ENCODE measurements around the gene PTHLH.

The PTHLH gene

GRCh38 chr12:27951898-27952297 lies 20.6 kb downstream of the PTHLH start:
- Histone ChIP-seq H3K4me1 (ENCODE audit: control insufficient read depth in 1 of 2, insufficient read depth in 2 of 2, low read length in 2 of 2) (no peaks in the 10 kb centered on the region), H3K9me3 (ENCODE audit: control insufficient read depth in 1 of 2, low read length in 2 of 2) (no peaks in the 10 kb centered on the region), H3K36me3 (ENCODE audit: control insufficient read depth in 1 of 2, insufficient read depth in 2 of 2, low read length in 2 of 2) (no peaks in the 10 kb centered on the region), H3K4me3 (ENCODE audit: low read depth in 1 of 2, low read length in 2 of 2) (no peak overlapping the region), H3K27ac (ENCODE audit: low read depth, low read length) (no peak overlapping the region), H3K9ac (ENCODE audit: low read depth in 1 of 2, low read length in 2 of 2) (no peak overlapping the region), H3K27me3 (ENCODE audit: control insufficient read depth in 1 of 2, insufficient read depth in 2 of 2, low read length in 2 of 2) (peaks cover 0 to 4% of the 10 kb centered on the region in 2 donors)

- Histone ChIP-seq H3K9ac (ENCODE audit: low read depth in 1 of 2, low read length in 2 of 2) (no peak overlapping the region), H3K9me3 (ENCODE audit: control insufficient read depth in 1 of 2, low read length in 2 of 2) (no peaks in the 10 kb centered on the region), H3K36me3 (ENCODE audit: control insufficient read depth in 1 of 2, insufficient read depth in 2 of 2, low read length in 2 of 2) (no peaks in the 10 kb centered on the region), H3K27me3 (ENCODE audit: control insufficient read depth in 1 of 2, insufficient read depth in 2 of 2, low read length in 2 of 2) (no peaks in the 10 kb centered on the region), H3K4me3 (ENCODE audit: low read depth in 1 of 2, low read length in 2 of 2) (no peak overlapping the region), H3K4me1 (ENCODE audit: control insufficient read depth in 1 of 2, insufficient read depth in 2 of 2, low read length in 2 of 2) (no peaks in the 10 kb centered on the region), H3K27ac (ENCODE audit: low read depth, low read length) (no peak overlapping the region)
Measured at GRCh38 chr12:27946421-27946820, 26.1 kb downstream of the PTHLH start.

- Histone ChIP-seq H3K9me3 (ENCODE audit: control insufficient read depth in 1 of 2, low read length in 2 of 2) (no peaks in the 10 kb centered on the region), H3K27me3 (ENCODE audit: control insufficient read depth in 1 of 2, insufficient read depth in 2 of 2, low read length in 2 of 2) (no peaks in the 10 kb centered on the region), H3K36me3 (ENCODE audit: control insufficient read depth in 1 of 2, insufficient read depth in 2 of 2, low read length in 2 of 2) (no peaks in the 10 kb centered on the region), H3K9ac (ENCODE audit: low read depth in 1 of 2, low read length in 2 of 2) (no peak overlapping the region), H3K4me3 (ENCODE audit: low read depth in 1 of 2, low read length in 2 of 2) (no peak overlapping the region), H3K27ac (ENCODE audit: low read depth, low read length) (no peak overlapping the region), H3K4me1 (ENCODE audit: control insufficient read depth in 1 of 2, insufficient read depth in 2 of 2, low read length in 2 of 2) (no peaks in the 10 kb centered on the region)
Measured at GRCh38 chr12:27940756-27941402, 31.7 kb downstream of the PTHLH start.

GRCh38 chr12:27940245-27940644 lies 32.3 kb downstream of the PTHLH start:
- H3K36me3 ChIP-seq (ENCODE audit: control insufficient read depth in 1 of 2, insufficient read depth in 2 of 2, low read length in 2 of 2) = no peaks in the 10 kb centered on the region
- H3K9me3 ChIP-seq (ENCODE audit: control insufficient read depth in 1 of 2, low read length in 2 of 2) = no peaks in the 10 kb centered on the region
- H3K9ac ChIP-seq (ENCODE audit: low read depth in 1 of 2, low read length in 2 of 2) = no peak overlapping the region
- no peaks in the 10 kb centered on the region for H3K4me1 ChIP-seq (ENCODE audit: control insufficient read depth in 1 of 2, insufficient read depth in 2 of 2, low read length in 2 of 2)
- H3K4me3 ChIP-seq (ENCODE audit: low read depth in 1 of 2, low read length in 2 of 2) = no peak overlapping the region
- H3K27ac ChIP-seq (ENCODE audit: low read depth, low read length) = no peak overlapping the region
- H3K27me3 ChIP-seq (ENCODE audit: control insufficient read depth in 1 of 2, insufficient read depth in 2 of 2, low read length in 2 of 2) = no peaks in the 10 kb centered on the region

GRCh38 chr12:27937768-27938167 lies 34.8 kb downstream of the PTHLH start:
- Histone ChIP-seq H3K27ac (ENCODE audit: low read depth, low read length) (no peak overlapping the region), H3K36me3 (ENCODE audit: control insufficient read depth in 1 of 2, insufficient read depth in 2 of 2, low read length in 2 of 2) (no peaks in the 10 kb centered on the region), H3K27me3 (ENCODE audit: control insufficient read depth in 1 of 2, insufficient read depth in 2 of 2, low read length in 2 of 2) (no peaks in the 10 kb centered on the region), H3K4me3 (ENCODE audit: low read depth in 1 of 2, low read length in 2 of 2) (no peak overlapping the region), H3K9ac (ENCODE audit: low read depth in 1 of 2, low read length in 2 of 2) (no peak overlapping the region), H3K9me3 (ENCODE audit: control insufficient read depth in 1 of 2, low read length in 2 of 2) (no peaks in the 10 kb centered on the region), H3K4me1 (ENCODE audit: control insufficient read depth in 1 of 2, insufficient read depth in 2 of 2, low read length in 2 of 2) (no peaks in the 10 kb centered on the region)

- H3K4me3 ChIP-seq (ENCODE audit: low read depth in 1 of 2, low read length in 2 of 2) = no peak overlapping the region
- H3K27ac ChIP-seq (ENCODE audit: low read depth, low read length) = no peak overlapping the region
- H3K4me1 ChIP-seq (ENCODE audit: control insufficient read depth in 1 of 2, insufficient read depth in 2 of 2, low read length in 2 of 2) = no peaks in the 10 kb centered on the region
- no peak overlapping the region for H3K9ac ChIP-seq (ENCODE audit: low read depth in 1 of 2, low read length in 2 of 2)
- no peaks in the 10 kb centered on the region for H3K27me3 ChIP-seq (ENCODE audit: control insufficient read depth in 1 of 2, insufficient read depth in 2 of 2, low read length in 2 of 2)
- H3K36me3 ChIP-seq (ENCODE audit: control insufficient read depth in 1 of 2, insufficient read depth in 2 of 2, low read length in 2 of 2) = no peaks in the 10 kb centered on the region
- no peaks in the 10 kb centered on the region for H3K9me3 ChIP-seq (ENCODE audit: control insufficient read depth in 1 of 2, low read length in 2 of 2)
Measured at GRCh38 chr12:27936196-27936595, 36.3 kb downstream of the PTHLH start.

- Histone ChIP-seq H3K27me3 (ENCODE audit: control insufficient read depth in 1 of 2, insufficient read depth in 2 of 2, low read length in 2 of 2) (no peaks in the 10 kb centered on the region), H3K4me3 (ENCODE audit: low read depth in 1 of 2, low read length in 2 of 2) (no peak overlapping the region), H3K4me1 (ENCODE audit: control insufficient read depth in 1 of 2, insufficient read depth in 2 of 2, low read length in 2 of 2) (no peaks in the 10 kb centered on the region), H3K36me3 (ENCODE audit: control insufficient read depth in 1 of 2, insufficient read depth in 2 of 2, low read length in 2 of 2) (no peaks in the 10 kb centered on the region), H3K9ac (ENCODE audit: low read depth in 1 of 2, low read length in 2 of 2) (no peak overlapping the region), H3K27ac (ENCODE audit: low read depth, low read length) (no peak overlapping the region), H3K9me3 (ENCODE audit: control insufficient read depth in 1 of 2, low read length in 2 of 2) (no peaks in the 10 kb centered on the region)
Measured at GRCh38 chr12:27934276-27934675, 38.3 kb downstream of the PTHLH start.

GRCh38 chr12:27931390-27931789 lies 41.1 kb downstream of the PTHLH start:
- no peaks in the 10 kb centered on the region for H3K27me3 ChIP-seq (ENCODE audit: control insufficient read depth in 1 of 2, insufficient read depth in 2 of 2, low read length in 2 of 2)
- H3K36me3 ChIP-seq (ENCODE audit: control insufficient read depth in 1 of 2, insufficient read depth in 2 of 2, low read length in 2 of 2) = no peaks in the 10 kb centered on the region
- no peaks in the 10 kb centered on the region for H3K9me3 ChIP-seq (ENCODE audit: control insufficient read depth in 1 of 2, low read length in 2 of 2)
- no peak overlapping the region for H3K27ac ChIP-seq (ENCODE audit: low read depth, low read length)
- H3K9ac ChIP-seq (ENCODE audit: low read depth in 1 of 2, low read length in 2 of 2) = no peak overlapping the region
- no peak overlapping the region for H3K4me3 ChIP-seq (ENCODE audit: low read depth in 1 of 2, low read length in 2 of 2)
- no peaks in the 10 kb centered on the region for H3K4me1 ChIP-seq (ENCODE audit: control insufficient read depth in 1 of 2, insufficient read depth in 2 of 2, low read length in 2 of 2)

- Histone ChIP-seq H3K9ac (ENCODE audit: low read depth in 1 of 2, low read length in 2 of 2) (no peak overlapping the region), H3K9me3 (ENCODE audit: control insufficient read depth in 1 of 2, low read length in 2 of 2) (no peaks in the 10 kb centered on the region), H3K4me1 (ENCODE audit: control insufficient read depth in 1 of 2, insufficient read depth in 2 of 2, low read length in 2 of 2) (no peaks in the 10 kb centered on the region), H3K36me3 (ENCODE audit: control insufficient read depth in 1 of 2, insufficient read depth in 2 of 2, low read length in 2 of 2) (no peaks in the 10 kb centered on the region), H3K27me3 (ENCODE audit: control insufficient read depth in 1 of 2, insufficient read depth in 2 of 2, low read length in 2 of 2) (no peaks in the 10 kb centered on the region), H3K4me3 (ENCODE audit: low read depth in 1 of 2, low read length in 2 of 2) (no peak overlapping the region), H3K27ac (ENCODE audit: low read depth, low read length) (no peak overlapping the region)
Measured at GRCh38 chr12:27927347-27927746, 45.2 kb downstream of the PTHLH start.

GRCh38 chr12:27924350-27925135 lies 48.0 kb downstream of the PTHLH start:
- no peak overlapping the region for H3K27ac ChIP-seq (ENCODE audit: low read depth, low read length)
- H3K27me3 ChIP-seq (ENCODE audit: control insufficient read depth in 1 of 2, insufficient read depth in 2 of 2, low read length in 2 of 2) = no peaks in the 10 kb centered on the region
- no peaks in the 10 kb centered on the region for H3K9me3 ChIP-seq (ENCODE audit: control insufficient read depth in 1 of 2, low read length in 2 of 2)
- no peaks in the 10 kb centered on the region for H3K4me1 ChIP-seq (ENCODE audit: control insufficient read depth in 1 of 2, insufficient read depth in 2 of 2, low read length in 2 of 2)
- no peaks in the 10 kb centered on the region for H3K36me3 ChIP-seq (ENCODE audit: control insufficient read depth in 1 of 2, insufficient read depth in 2 of 2, low read length in 2 of 2)
- H3K4me3 ChIP-seq (ENCODE audit: low read depth in 1 of 2, low read length in 2 of 2) = no peak overlapping the region
- H3K9ac ChIP-seq (ENCODE audit: low read depth in 1 of 2, low read length in 2 of 2) = no peak overlapping the region

All from duodenal mucosa (tissue), 2 donors.